WTC11 (cell line): ENCODE results near the gene OR5F1. TPM values are rescaled to one million over a fixed set of nuclear protein-coding genes. Genes with fewer than 3 reads are reported as not detected.

Experiments used
- ATAC-seq: fragments of 200-7000 bp; cut with Tn5 transposase; 2 replicates; pipeline ENCODE4 v1.10.0; 2021; ENCODE audit warnings: mild to moderate bottlenecking, moderate library complexity
- CTCF ChIA-PET: fragments of 300-600 bp; sonication (Branson Sonifier 250); formaldehyde crosslinking; loops from one replicate; lab custom pipeline; 2021; ENCODE audit warnings: antibody characterized with exemption; lab: Charles Lee
- POLR2A ChIA-PET: fragments of 350-600 bp; sonication (Branson Sonifier 250); formaldehyde crosslinking; loops from one replicate; lab custom pipeline; 2021; ENCODE audit warnings: antibody characterized with exemption; lab: Charles Lee
- DNase-seq: peaks from one replicate; pipeline ENCODE4 v3.0.0; 2021; ENCODE audit warnings: low spot score
- H3K27ac Mint-ChIP-seq: 2 replicates; pipeline ENCODE4 v1.8.0; 2021; ENCODE audit warnings: mixed read lengths
- H3K27me3 Mint-ChIP-seq: 2 replicates; pipeline ENCODE4 v1.8.0; 2021; ENCODE audit warnings: low read depth, mild to moderate bottlenecking, moderate library complexity, mixed read lengths
- H3K36me3 Mint-ChIP-seq: 2 replicates; pipeline ENCODE4 v1.8.0; 2021; ENCODE audit warnings: mixed read lengths
- H3K4me1 Mint-ChIP-seq: 2 replicates; pipeline ENCODE4 v1.8.0; 2022; ENCODE audit warnings: mixed read lengths
- H3K4me3 Mint-ChIP-seq: 2 replicates; pipeline ENCODE4 v1.8.0; 2021; ENCODE audit warnings: mild to moderate bottlenecking, moderate library complexity, mixed read lengths
- H3K9me3 Mint-ChIP-seq: 2 replicates; pipeline ENCODE4 v1.8.0; 2021; ENCODE audit warnings: mixed read lengths
- ATF6 ChIP-seq: sonication (generic); formaldehyde crosslinking; IDR thresholded peaks from 2 replicates; pipeline ENCODE4 v1.8.1; 2023; ENCODE audit warnings: mild to moderate bottlenecking, missing genetic modification reagents
- CREB1 ChIP-seq: sonication (generic); formaldehyde crosslinking; IDR thresholded peaks from 2 replicates; pipeline ENCODE4 v1.8.0; 2023; ENCODE audit warnings: mild to moderate bottlenecking, missing genetic modification reagents
- CTCF ChIP-seq: fragments of 200-600 bp; IDR thresholded peaks from 2 replicates; pipeline ENCODE4 v1.8.0; 2022; ENCODE audit warnings: antibody characterized with exemption
- E2F1 ChIP-seq: sonication (generic); formaldehyde crosslinking; IDR thresholded peaks from 2 replicates; pipeline ENCODE4 v1.8.0; 2022; ENCODE audit warnings: mild to moderate bottlenecking, missing genetic modification reagents
- EMX1 ChIP-seq: fragments of 250-450 bp; sonication (Bioruptor Pico); IDR thresholded peaks from 2 replicates; pipeline ENCODE4 v1.8.0; 2021; ENCODE audit warnings: mild to moderate bottlenecking
- ESRRA ChIP-seq: sonication (generic); formaldehyde crosslinking; IDR thresholded peaks from 2 replicates; pipeline ENCODE4 v1.8.1; 2022; ENCODE audit warnings: mild to moderate bottlenecking, missing genetic modification reagents, borderline replicate concordance
- ETV6 ChIP-seq: sonication (generic); formaldehyde crosslinking; IDR thresholded peaks from 2 replicates; pipeline ENCODE4 v1.8.1; 2022; ENCODE audit warnings: mild to moderate bottlenecking, missing genetic modification reagents
- FOXK1 ChIP-seq: sonication (generic); formaldehyde crosslinking; IDR thresholded peaks from 2 replicates; pipeline ENCODE4 v1.8.0; 2022; ENCODE audit warnings: mild to moderate bottlenecking, moderate library complexity, missing genetic modification reagents
- FOXP1 ChIP-seq: sonication (generic); formaldehyde crosslinking; IDR thresholded peaks from 2 replicates; pipeline ENCODE4 v1.8.0; 2022; ENCODE audit warnings: missing genetic modification reagents, mild to moderate bottlenecking, moderate library complexity, borderline replicate concordance
- HMGA2 ChIP-seq: fragments of 250-450 bp; sonication (Bioruptor Pico); IDR thresholded peaks from 2 replicates; pipeline ENCODE4 v1.4.0; 2021; ENCODE audit warnings: mild to moderate bottlenecking, moderate library complexity
- KAT7 ChIP-seq: sonication (generic); formaldehyde crosslinking; IDR thresholded peaks from 2 replicates; pipeline ENCODE4 v1.8.1; 2023; ENCODE audit warnings: missing genetic modification reagents, mild to moderate bottlenecking, borderline replicate concordance
- MXD4 ChIP-seq: fragments of 250-450 bp; sonication (Bioruptor Pico); IDR thresholded peaks from 2 replicates; pipeline ENCODE4 v1.8.0; 2021; ENCODE audit warnings: mild to moderate bottlenecking, moderate library complexity, borderline replicate concordance
- MYBL2 ChIP-seq: sonication (generic); formaldehyde crosslinking; IDR thresholded peaks from 2 replicates; pipeline ENCODE4 v1.8.1; 2023; ENCODE audit warnings: mild to moderate bottlenecking, moderate library complexity, missing genetic modification reagents
- OVOL2 ChIP-seq: fragments of 250-450 bp; sonication (Bioruptor Pico); IDR thresholded peaks from 2 replicates; pipeline ENCODE4 v1.9.0; 2021; ENCODE audit warnings: mild to moderate bottlenecking, borderline replicate concordance
- RELA ChIP-seq: sonication (generic); formaldehyde crosslinking; IDR thresholded peaks from 2 replicates; pipeline ENCODE4 v1.8.1; 2022; ENCODE audit warnings: missing genetic modification reagents, mild to moderate bottlenecking, borderline replicate concordance
- RORB ChIP-seq: fragments of 250-450 bp; sonication (Bioruptor Pico); IDR thresholded peaks from 2 replicates; pipeline ENCODE4 v1.9.0; 2021; ENCODE audit warnings: mild to moderate bottlenecking
- SOX15 ChIP-seq: fragments of 250-450 bp; sonication (Bioruptor Pico); IDR thresholded peaks from 2 replicates; pipeline ENCODE4 v1.9.0; 2021; ENCODE audit warnings: mild to moderate bottlenecking
- TCF7 ChIP-seq: sonication (generic); formaldehyde crosslinking; IDR thresholded peaks from 2 replicates; pipeline ENCODE4 v1.8.0; 2022; ENCODE audit warnings: mild to moderate bottlenecking, low read depth, missing genetic modification reagents, moderate library complexity
- TEAD4 ChIP-seq: sonication (generic); formaldehyde crosslinking; IDR thresholded peaks from 2 replicates; pipeline ENCODE4 v1.8.0; 2022; ENCODE audit warnings: mild to moderate bottlenecking, missing genetic modification reagents
- ZMAT4 ChIP-seq: fragments of 250-450 bp; sonication (Bioruptor Pico); IDR thresholded peaks from 2 replicates; pipeline ENCODE4 v1.9.0; 2021; ENCODE audit warnings: mild to moderate bottlenecking
- ZNF138 ChIP-seq: sonication (generic); formaldehyde crosslinking; conservative IDR thresholded peaks from 2 replicates; pipeline ENCODE4 v1.8.1; 2022; ENCODE audit warnings: mild to moderate bottlenecking, moderate library complexity, missing genetic modification reagents
- ZNF219 ChIP-seq: sonication (generic); formaldehyde crosslinking; IDR thresholded peaks from 2 replicates; pipeline ENCODE4 v1.8.0; 2023; ENCODE audit warnings: missing genetic modification reagents, mild to moderate bottlenecking, borderline replicate concordance
- ZNF263 ChIP-seq: sonication (generic); formaldehyde crosslinking; IDR thresholded peaks from 2 replicates; pipeline ENCODE4 v1.8.1; 2022; ENCODE audit warnings: low read depth, mild to moderate bottlenecking, moderate library complexity, missing genetic modification reagents
- ZNF396 ChIP-seq: fragments of 250-450 bp; sonication (Bioruptor Pico); IDR thresholded peaks from 2 replicates; pipeline ENCODE4 v1.8.0; 2021; ENCODE audit warnings: mild to moderate bottlenecking, moderate library complexity, borderline replicate concordance
- ZNF416 ChIP-seq: fragments of 250-450 bp; sonication (Bioruptor Pico); IDR thresholded peaks from 2 replicates; pipeline ENCODE4 v1.9.0; 2021; ENCODE audit warnings: mild to moderate bottlenecking, inconsistent platforms
- total RNA-seq: library from RNA; stranded (reverse); gene quantifications from 3 replicates; pipeline ENCODE4 v1.2.3, GENCODE V29; 2021
- TF ChIP-seq, protein P1 (sequence below): sonication (generic); formaldehyde crosslinking; conservative IDR thresholded peaks from 2 replicates; pipeline ENCODE4 v1.8.1; 2023; ENCODE audit warnings: mild to moderate bottlenecking, low read depth, missing genetic modification reagents, moderate library complexity
- TF ChIP-seq, protein P2 (sequence below): sonication (generic); formaldehyde crosslinking; IDR thresholded peaks from 2 replicates; pipeline ENCODE4 v1.8.0; 2022; ENCODE audit warnings: mild to moderate bottlenecking, missing genetic modification reagents

Gene OR5F1
- total RNA-seq, 1 experiment from 2014 or later: not detected

GRCh38 chr11:55969845-55970244 is 24.6 kb downstream of the OR5F1 start, which contains the start of gene OR10AG1:
Gene OR10AG1 (minus strand): TSS chr11:55969945. CDS start chr11:55969907, 38 bp downstream.
- no peak within 1 kb of the TSS for H3K4me3 Mint-ChIP-seq
- no peaks in the 10 kb centered on the region for H3K27me3 Mint-ChIP-seq
- H3K4me1 Mint-ChIP-seq: peaks cover 19% of the 10 kb centered on the region
- ChIA-PET CTCF (no interaction called here), POLR2A (no interaction called here)
- 0 out of 2 replicates have a peak, but pooled peaks cover 2% of the 10 kb centered on the region for H3K36me3 Mint-ChIP-seq
- DNase-seq (no peak), ATAC-seq (no peak)
- H3K27ac Mint-ChIP-seq: no peak within 1 kb of the TSS
- TF ChIP-seq CREB1 (CRISPR knock-in tag) (no peak), ZMAT4 (CRISPR knock-in tag) (no peak), ZNF138 (CRISPR knock-in tag) (no peak), ZNF396 (CRISPR knock-in tag) (no peak), RELA (CRISPR knock-in tag) (no peak), E2F1 (CRISPR knock-in tag) (no peak), ZNF263 (CRISPR knock-in tag) (no peak), TEAD4 (CRISPR knock-in tag) (no peak), MXD4 (CRISPR knock-in tag) (no peak), ATF6 (CRISPR knock-in tag) (no peak), FOXP1 (CRISPR knock-in tag) (no peak), OVOL2 (CRISPR knock-in tag) (no peak), FOXK1 (CRISPR knock-in tag) (no peak), EMX1 (CRISPR knock-in tag) (no peak), SOX15 (CRISPR knock-in tag) (no peak)
- TF ChIP-seq, protein P1, sequence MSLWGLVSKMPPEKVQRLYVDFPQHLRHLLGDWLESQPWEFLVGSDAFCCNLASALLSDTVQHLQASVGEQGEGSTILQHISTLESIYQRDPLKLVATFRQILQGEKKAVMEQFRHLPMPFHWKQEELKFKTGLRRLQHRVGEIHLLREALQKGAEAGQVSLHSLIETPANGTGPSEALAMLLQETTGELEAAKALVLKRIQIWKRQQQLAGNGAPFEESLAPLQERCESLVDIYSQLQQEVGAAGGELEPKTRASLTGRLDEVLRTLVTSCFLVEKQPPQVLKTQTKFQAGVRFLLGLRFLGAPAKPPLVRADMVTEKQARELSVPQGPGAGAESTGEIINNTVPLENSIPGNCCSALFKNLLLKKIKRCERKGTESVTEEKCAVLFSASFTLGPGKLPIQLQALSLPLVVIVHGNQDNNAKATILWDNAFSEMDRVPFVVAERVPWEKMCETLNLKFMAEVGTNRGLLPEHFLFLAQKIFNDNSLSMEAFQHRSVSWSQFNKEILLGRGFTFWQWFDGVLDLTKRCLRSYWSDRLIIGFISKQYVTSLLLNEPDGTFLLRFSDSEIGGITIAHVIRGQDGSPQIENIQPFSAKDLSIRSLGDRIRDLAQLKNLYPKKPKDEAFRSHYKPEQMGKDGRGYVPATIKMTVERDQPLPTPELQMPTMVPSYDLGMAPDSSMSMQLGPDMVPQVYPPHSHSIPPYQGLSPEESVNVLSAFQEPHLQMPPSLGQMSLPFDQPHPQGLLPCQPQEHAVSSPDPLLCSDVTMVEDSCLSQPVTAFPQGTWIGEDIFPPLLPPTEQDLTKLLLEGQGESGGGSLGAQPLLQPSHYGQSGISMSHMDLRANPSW (CRISPR knock-in tag): no peak
- TF ChIP-seq, protein P2, sequence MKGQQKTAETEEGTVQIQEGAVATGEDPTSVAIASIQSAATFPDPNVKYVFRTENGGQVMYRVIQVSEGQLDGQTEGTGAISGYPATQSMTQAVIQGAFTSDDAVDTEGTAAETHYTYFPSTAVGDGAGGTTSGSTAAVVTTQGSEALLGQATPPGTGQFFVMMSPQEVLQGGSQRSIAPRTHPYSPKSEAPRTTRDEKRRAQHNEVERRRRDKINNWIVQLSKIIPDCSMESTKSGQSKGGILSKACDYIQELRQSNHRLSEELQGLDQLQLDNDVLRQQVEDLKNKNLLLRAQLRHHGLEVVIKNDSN (CRISPR knock-in tag): no peak
- H3K9me3 Mint-ChIP-seq: peaks cover 12% of the 10 kb centered on the region

- no peak for DNase-seq
Measured at GRCh38 chr11:55967914-55968313, 26.5 kb downstream of the OR5F1 start.

More at GRCh38 chr11:55967914-55968313, 26.5 kb downstream of the OR5F1 start:
- POLR2A ChIA-PET: no interaction called here
- Mint-ChIP-seq H3K4me3 (no peak overlapping the region), H3K36me3 (0 out of 2 replicates have a peak, but pooled peaks cover 2% of the 10 kb centered on the region), H3K9me3 (peaks cover 13% of the 10 kb centered on the region), H3K27me3 (no peaks in the 10 kb centered on the region), H3K27ac (no peak overlapping the region), H3K4me1 (peaks cover 8% of the 10 kb centered on the region)
- CTCF ChIA-PET: no interaction called here
- TF ChIP-seq HMGA2 (CRISPR knock-in tag) (no peak), CTCF (no peak), ESRRA (CRISPR knock-in tag) (no peak), CREB1 (CRISPR knock-in tag) (no peak), ZNF263 (CRISPR knock-in tag) (no peak), MYBL2 (CRISPR knock-in tag) (no peak), ZNF416 (CRISPR knock-in tag) (no peak), KAT7 (no peak), RORB (CRISPR knock-in tag) (no peak), ZNF219 (CRISPR knock-in tag) (no peak), ETV6 (no peak), TCF7 (CRISPR knock-in tag) (no peak)
- no peak for ATAC-seq
